OCI-LY3 (cell line): ENCODE results near the gene SCN3A.

Experiments
- H2AFZ ChIP-seq: fragments of 200-600, 300-600 bp; shearing (Covaris generic); 2 replicates; pipeline ENCODE4 v1.6.0; 2014; ENCODE audit warnings: antibody characterized with exemption, low read depth, low read length
- H3K27ac ChIP-seq: fragments of 200-600, 300-600 bp; sonication (generic); 2 replicates; pipeline ENCODE4 v1.5.1; 2014; ENCODE audit warnings: mild to moderate bottlenecking, low read length, moderate library complexity, mixed read lengths
- H3K27me3 ChIP-seq: fragments of 200-600, 300-600 bp; sonication (generic); 2 replicates; pipeline ENCODE4 v1.6.1; 2014; ENCODE audit warnings: low read depth, low read length, mixed read lengths
- H3K36me3 ChIP-seq: fragments of 200-600, 300-600 bp; sonication (generic); replicated peaks from 2 replicates; pipeline ENCODE3; 2014; ENCODE audit warnings: low read depth, low read length, mixed read lengths
- H3K4me1 ChIP-seq: fragments of 300-600, 200-600 bp; sonication (generic); 2 replicates; pipeline ENCODE4 v1.6.1; 2014; ENCODE audit warnings: low read length, mixed read lengths
- H3K4me2 ChIP-seq: fragments of 200-600, 300-600 bp; sonication (generic); 2 replicates; pipeline ENCODE4 v1.6.1; 2014; ENCODE audit warnings: low read length, mixed read lengths
- H3K4me3 ChIP-seq: fragments of 300-600, 200-600 bp; sonication (generic); 2 replicates; pipeline ENCODE4 v1.5.1; 2014; ENCODE audit warnings: antibody characterized with exemption, mild to moderate bottlenecking, low read length, moderate library complexity
- H3K79me2 ChIP-seq: fragments of 300-600, 200-600 bp; shearing (Covaris generic); 2 replicates; pipeline ENCODE4 v1.6.1; 2014; ENCODE audit warnings: mild to moderate bottlenecking, low read length, mixed read lengths
- H3K9ac ChIP-seq: fragments of 300-600, 200-600 bp; shearing (Covaris generic); 2 replicates; pipeline ENCODE4 v1.6.0; 2014; ENCODE audit warnings: mild to moderate bottlenecking, low read length, moderate library complexity
- H3K9me3 ChIP-seq: fragments of 200-600, 300-600 bp; shearing (Covaris generic); 2 replicates; pipeline ENCODE4 v1.6.1; 2014; ENCODE audit warnings: low read length, mixed read lengths; ENCODE audit not compliant: insufficient read depth
- H4K20me1 ChIP-seq: fragments of 200-600, 300-600 bp; sonication (generic); 2 replicates; pipeline ENCODE4 v1.6.1; 2016; ENCODE audit warnings: low read length, mixed read lengths; ENCODE audit not compliant: insufficient read depth
- EZH2phosphoT487 ChIP-seq: fragments of 200-600 bp; shearing (Covaris generic); IDR thresholded peaks from 2 replicates; pipeline ENCODE4 v1.6.1; 2018; ENCODE audit warnings: antibody characterized with exemption, mixed run types, low read depth
- TF ChIP-seq, protein P1 (sequence below): fragments of 200-600, 300-600 bp; sonication (generic); IDR thresholded peaks from 2 replicates; pipeline ENCODE4 v1.5.1; 2014; ENCODE audit warnings: antibody characterized with exemption, low read length, low read depth

Gene SCN3A

DNA sequence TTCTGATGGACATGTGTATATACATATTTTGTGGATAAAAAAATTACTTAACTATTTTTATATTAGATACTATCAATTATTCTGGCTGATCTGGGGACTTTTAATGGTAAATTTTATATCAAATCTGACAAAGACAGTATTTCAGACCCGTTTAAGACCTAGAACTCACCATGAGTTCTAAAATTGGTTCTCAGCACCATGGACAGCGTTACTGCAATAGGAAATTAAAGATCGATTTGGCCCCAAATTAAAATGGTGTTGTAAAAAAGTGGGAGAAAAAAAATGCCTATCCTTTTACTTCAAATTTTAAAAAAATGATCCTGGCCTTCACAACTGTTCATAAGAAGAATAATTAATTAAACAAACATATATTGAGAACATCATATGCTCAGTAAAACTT lies 34.4 kb upstream of the SCN3A start:
- H3K36me3 ChIP-seq, result no peaks in the 10 kb centered on the region
- H3K79me2 ChIP-seq, result no peaks in the 10 kb centered on the region
- H3K4me2 ChIP-seq, result no peak overlapping the region
- H3K4me3 ChIP-seq, result no peak overlapping the region
- H2AFZ ChIP-seq, result no peak overlapping the region
- H3K27me3 ChIP-seq, result no peaks in the 10 kb centered on the region
- H3K4me1 ChIP-seq, result no peaks in the 10 kb centered on the region
- no peaks in the 10 kb centered on the region for H3K9me3 ChIP-seq
- no peak overlapping the region for H3K27ac ChIP-seq
- peaks cover 5% of the 10 kb centered on the region for H4K20me1 ChIP-seq
- H3K9ac ChIP-seq, result no peak overlapping the region
- TF ChIP-seq, protein P1, sequence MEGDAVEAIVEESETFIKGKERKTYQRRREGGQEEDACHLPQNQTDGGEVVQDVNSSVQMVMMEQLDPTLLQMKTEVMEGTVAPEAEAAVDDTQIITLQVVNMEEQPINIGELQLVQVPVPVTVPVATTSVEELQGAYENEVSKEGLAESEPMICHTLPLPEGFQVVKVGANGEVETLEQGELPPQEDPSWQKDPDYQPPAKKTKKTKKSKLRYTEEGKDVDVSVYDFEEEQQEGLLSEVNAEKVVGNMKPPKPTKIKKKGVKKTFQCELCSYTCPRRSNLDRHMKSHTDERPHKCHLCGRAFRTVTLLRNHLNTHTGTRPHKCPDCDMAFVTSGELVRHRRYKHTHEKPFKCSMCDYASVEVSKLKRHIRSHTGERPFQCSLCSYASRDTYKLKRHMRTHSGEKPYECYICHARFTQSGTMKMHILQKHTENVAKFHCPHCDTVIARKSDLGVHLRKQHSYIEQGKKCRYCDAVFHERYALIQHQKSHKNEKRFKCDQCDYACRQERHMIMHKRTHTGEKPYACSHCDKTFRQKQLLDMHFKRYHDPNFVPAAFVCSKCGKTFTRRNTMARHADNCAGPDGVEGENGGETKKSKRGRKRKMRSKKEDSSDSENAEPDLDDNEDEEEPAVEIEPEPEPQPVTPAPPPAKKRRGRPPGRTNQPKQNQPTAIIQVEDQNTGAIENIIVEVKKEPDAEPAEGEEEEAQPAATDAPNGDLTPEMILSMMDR, result no peak

GRCh38 chr2:165237056-165237455 lies 33.2 kb upstream of the SCN3A start:
- TF ChIP-seq EZH2phosphoT487, result no peak
- TF ChIP-seq, protein P1, result no peak

GRCh38 chr2:165227571-165227970 lies 23.7 kb upstream of the SCN3A start:
- H3K36me3 ChIP-seq, result peaks cover 2% of the 10 kb centered on the region
- no peaks in the 10 kb centered on the region for H4K20me1 ChIP-seq
- no peaks in the 10 kb centered on the region for H3K79me2 ChIP-seq
- no peak overlapping the region for H3K4me3 ChIP-seq
- H3K27me3 ChIP-seq, result no peaks in the 10 kb centered on the region
- no peak overlapping the region for H3K4me2 ChIP-seq
- TF ChIP-seq EZH2phosphoT487, result no peak
- H3K4me1 ChIP-seq, result no peaks in the 10 kb centered on the region
- no peak overlapping the region for H2AFZ ChIP-seq
- H3K27ac ChIP-seq, result no peak overlapping the region
- H3K9ac ChIP-seq, result no peak overlapping the region
- H3K9me3 ChIP-seq, result no peaks in the 10 kb centered on the region

More at GRCh38 chr2:165237056-165237455, 33.2 kb upstream of the SCN3A start:
- Histone ChIP-seq H3K9ac (no peak overlapping the region), H3K79me2 (no peaks in the 10 kb centered on the region), H3K27me3 (no peaks in the 10 kb centered on the region), H3K27ac (no peak overlapping the region), H2AFZ (no peak overlapping the region), H3K4me1 (no peaks in the 10 kb centered on the region), H3K36me3 (no peaks in the 10 kb centered on the region), H3K4me2 (no peak overlapping the region), H3K4me3 (no peak overlapping the region), H3K9me3 (no peaks in the 10 kb centered on the region), H4K20me1 (peaks cover 10% of the 10 kb centered on the region)

DNA sequence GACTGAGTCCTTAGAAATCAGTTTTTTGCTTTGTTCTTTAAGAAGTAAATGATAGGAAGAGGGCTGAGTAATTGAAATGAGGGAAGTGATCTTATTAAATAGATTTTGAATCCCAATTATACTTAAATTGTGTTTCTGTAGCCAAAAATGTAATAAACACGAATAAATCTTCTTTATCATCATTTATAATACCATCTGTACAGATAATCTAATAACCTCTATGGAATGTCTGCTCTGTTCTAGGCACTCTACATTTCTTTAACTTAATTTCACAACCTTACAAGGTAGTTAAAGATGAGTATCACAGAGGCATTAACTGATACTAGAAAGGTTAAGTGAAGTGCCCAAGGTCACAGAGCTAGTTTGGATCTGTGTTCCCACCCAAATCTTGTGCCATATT lies 21.1 kb upstream of the SCN3A start:
- H4K20me1 ChIP-seq, result no peaks in the 10 kb centered on the region
- H3K27ac ChIP-seq, result no peak overlapping the region
- no peak overlapping the region for H2AFZ ChIP-seq
- no peak overlapping the region for H3K4me2 ChIP-seq
- no peak overlapping the region for H3K9ac ChIP-seq
- H3K79me2 ChIP-seq, result no peaks in the 10 kb centered on the region
- no peaks in the 10 kb centered on the region for H3K27me3 ChIP-seq
- H3K4me1 ChIP-seq, result no peaks in the 10 kb centered on the region
- TF ChIP-seq, protein P1, result no peak
- no peak for TF ChIP-seq EZH2phosphoT487
- H3K4me3 ChIP-seq, result no peak overlapping the region
- H3K36me3 ChIP-seq, result peaks cover 2% of the 10 kb centered on the region
- no peaks in the 10 kb centered on the region for H3K9me3 ChIP-seq

GRCh38 chr2:165219481-165219880 lies 15.6 kb upstream of the SCN3A start:
- Histone ChIP-seq H3K4me1 (no peaks in the 10 kb centered on the region), H3K27me3 (no peaks in the 10 kb centered on the region), H2AFZ (no peak overlapping the region), H3K79me2 (no peaks in the 10 kb centered on the region), H3K27ac (no peak overlapping the region), H3K4me3 (no peak overlapping the region), H3K9ac (no peak overlapping the region), H3K4me2 (no peak overlapping the region), H3K36me3 (peaks cover 4% of the 10 kb centered on the region), H3K9me3 (no peaks in the 10 kb centered on the region), H4K20me1 (no peaks in the 10 kb centered on the region)
- no peak for TF ChIP-seq EZH2phosphoT487
- TF ChIP-seq, protein P1, result no peak
